ENCODE results near the gene STRIP1.

The STRIP1 gene

GRCh38 chr1:110034451-110035235 lies at the start of gene STRIP1:
Gene STRIP1 (plus strand): TSS chr1:110034624. CDS start chr1:110034638, 14 bp downstream.
- DNase-seq (ENCODE audit: low read depth in 4 of 4, low spot score in 1 of 4), result peak; percentile 77 to 86 (median 83)

- DNase-seq (ENCODE audit: low read depth in 4 of 4, low spot score in 1 of 4), result no peak
Observed at GRCh38 chr1:109985247-109986053, 49.0 kb upstream of the STRIP1 start.

- DNase-seq (ENCODE audit: low read depth in 4 of 4, low spot score in 1 of 4), result no peak
Observed at GRCh38 chr1:109986054-109986444, 48.4 kb upstream of the STRIP1 start.

- DNase-seq (ENCODE audit: low read depth in 4 of 4, low spot score in 1 of 4), result no peak
Observed at GRCh38 chr1:109988349-109988914, 46.0 kb upstream of the STRIP1 start.

- no peak for DNase-seq (ENCODE audit: low read depth in 4 of 4, low spot score in 1 of 4)
Observed at GRCh38 chr1:109989506-109990301, 44.7 kb upstream of the STRIP1 start.

- DNase-seq (ENCODE audit: low read depth in 4 of 4, low spot score in 1 of 4), result no peak
Observed at GRCh38 chr1:109990302-109990653, 44.1 kb upstream of the STRIP1 start.

GRCh38 chr1:109991400-109991925 lies 43.0 kb upstream of the STRIP1 start:
- DNase-seq (ENCODE audit: low read depth in 4 of 4, low spot score in 1 of 4), result no peak

- DNase-seq (ENCODE audit: low read depth in 4 of 4, low spot score in 1 of 4), result no peak
Observed at GRCh38 chr1:109993885-109994284, 40.5 kb upstream of the STRIP1 start.

- no peak for DNase-seq (ENCODE audit: low read depth in 4 of 4, low spot score in 1 of 4)
Observed at GRCh38 chr1:109994654-109995053, 39.8 kb upstream of the STRIP1 start.

- DNase-seq (ENCODE audit: low read depth in 4 of 4, low spot score in 1 of 4), result no peak
Observed at GRCh38 chr1:109995536-109995935, 38.9 kb upstream of the STRIP1 start.

- DNase-seq (ENCODE audit: low read depth in 4 of 4, low spot score in 1 of 4), result no peak
Observed at GRCh38 chr1:109996476-109996875, 37.9 kb upstream of the STRIP1 start.

- DNase-seq (ENCODE audit: low read depth in 4 of 4, low spot score in 1 of 4), result no peak
Observed at GRCh38 chr1:109997204-109997866, 37.1 kb upstream of the STRIP1 start.

- DNase-seq (ENCODE audit: low read depth in 4 of 4, low spot score in 1 of 4), result no peak
Observed at GRCh38 chr1:109997867-109998229, 36.6 kb upstream of the STRIP1 start.

GRCh38 chr1:110002695-110003094 lies 31.7 kb upstream of the STRIP1 start:
- no peak for DNase-seq (ENCODE audit: low read depth in 4 of 4, low spot score in 1 of 4)

GRCh38 chr1:110003747-110004428 lies 30.5 kb upstream of the STRIP1 start:
- peak in 1 of 4 experiments; percentile 28 for DNase-seq (ENCODE audit: low read depth in 4 of 4, low spot score in 1 of 4)

GRCh38 chr1:110004583-110004982 lies 29.8 kb upstream of the STRIP1 start:
- no peak for DNase-seq (ENCODE audit: low read depth in 4 of 4, low spot score in 1 of 4)

GRCh38 chr1:110005971-110006370 lies 28.5 kb upstream of the STRIP1 start:
- no peak for DNase-seq (ENCODE audit: low read depth in 4 of 4, low spot score in 1 of 4)

GRCh38 chr1:110006516-110006915 lies 27.9 kb upstream of the STRIP1 start:
- no peak for DNase-seq (ENCODE audit: low read depth in 4 of 4, low spot score in 1 of 4)

- DNase-seq (ENCODE audit: low read depth in 4 of 4, low spot score in 1 of 4), result no peak
Observed at GRCh38 chr1:110007046-110007830, 27.2 kb upstream of the STRIP1 start.
